HEK293T (cell line): ENCODE measurements around the gene RITA1.

Experiments
- CTCF ChIA-PET: fragments of 350-600 bp; formaldehyde crosslinking; extraction: SDS; loops from one replicate; lab custom pipeline; 2021; ENCODE audit warnings: antibody characterized with exemption, inconsistent platforms; lab: Yijun Ruan, JAX
- POLR2A ChIA-PET: fragments of 350-600 bp; formaldehyde crosslinking; extraction: SDS; loops from one replicate; lab custom pipeline; 2020; ENCODE audit warnings: antibody characterized with exemption, inconsistent platforms; lab: Yijun Ruan, JAX
- DNase-seq: peaks from one replicate; pipeline ENCODE4 v3.0.0; 2012; ENCODE audit warnings: mixed read lengths; ENCODE audit errors: extremely low spot score
- ARNT ChIP-seq: fragments of 450-650 bp; IDR thresholded peaks from 2 replicates; pipeline ENCODE4 v1.6.1; 2017; ENCODE audit warnings: mild to moderate bottlenecking
- BHLHE40 ChIP-seq: fragments of 450-650 bp; IDR thresholded peaks from 2 replicates; pipeline ENCODE4 v1.6.1; 2016; ENCODE audit warnings: mild to moderate bottlenecking, moderate library complexity, borderline replicate concordance
- CTBP1 ChIP-seq: fragments of 450-650 bp; IDR thresholded peaks from 2 replicates; pipeline ENCODE4 v1.6.1; 2016; ENCODE audit warnings: borderline replicate concordance
- ELF4 ChIP-seq: fragments of 450-650 bp; IDR thresholded peaks from 2 replicates; pipeline ENCODE4 v1.6.1; 2017; ENCODE audit warnings: antibody characterized with exemption
- FOXA1 ChIP-seq: fragments of 450-650 bp; IDR thresholded peaks from 2 replicates; pipeline ENCODE4 v1.6.1; 2016; ENCODE audit warnings: mild to moderate bottlenecking
- FOXK2 ChIP-seq: fragments of 450-650 bp; IDR thresholded peaks from 2 replicates; pipeline ENCODE4 v1.6.1; 2016; ENCODE audit warnings: mild to moderate bottlenecking
- FOXM1 ChIP-seq: fragments of 450-650 bp; IDR thresholded peaks from 2 replicates; pipeline ENCODE4 v1.6.1; 2017; ENCODE audit warnings: mild to moderate bottlenecking, borderline replicate concordance
- HDGF ChIP-seq: fragments of 450-650 bp; IDR thresholded peaks from 2 replicates; pipeline ENCODE4 v1.6.1; 2017; ENCODE audit warnings: antibody characterized with exemption, borderline replicate concordance
- L3MBTL2 ChIP-seq: fragments of 450-650 bp; conservative IDR thresholded peaks from 2 replicates; pipeline ENCODE4 v1.6.1; 2016; ENCODE audit warnings: mild to moderate bottlenecking
- LEF1 ChIP-seq: fragments of 450-650 bp; IDR thresholded peaks from 2 replicates; pipeline ENCODE4 v1.6.1; 2017; ENCODE audit warnings: mild to moderate bottlenecking, borderline replicate concordance
- NFRKB ChIP-seq: fragments of 450-650 bp; IDR thresholded peaks from 2 replicates; pipeline ENCODE4 v1.6.1; 2016; ENCODE audit warnings: mild to moderate bottlenecking, moderate library complexity
- SP1 ChIP-seq: fragments of 450-650 bp; IDR thresholded peaks from 2 replicates; pipeline ENCODE4 v1.6.1; 2017
- SUZ12 ChIP-seq: fragments of 450-650 bp; IDR thresholded peaks from 2 replicates; pipeline ENCODE4 v1.6.1; 2016; ENCODE audit warnings: mild to moderate bottlenecking
- TARDBP ChIP-seq: fragments of 450-650 bp; IDR thresholded peaks from 2 replicates; pipeline ENCODE4 v1.6.1; 2016
- ZNF384 ChIP-seq: fragments of 450-650 bp; IDR thresholded peaks from 2 replicates; pipeline ENCODE4 v1.6.1; 2016
- TF ChIP-seq, protein P1 (sequence below): fragments of 450-650 bp; IDR thresholded peaks from 2 replicates; pipeline ENCODE4 v1.6.1; 2016

RITA1 gene

DNA sequence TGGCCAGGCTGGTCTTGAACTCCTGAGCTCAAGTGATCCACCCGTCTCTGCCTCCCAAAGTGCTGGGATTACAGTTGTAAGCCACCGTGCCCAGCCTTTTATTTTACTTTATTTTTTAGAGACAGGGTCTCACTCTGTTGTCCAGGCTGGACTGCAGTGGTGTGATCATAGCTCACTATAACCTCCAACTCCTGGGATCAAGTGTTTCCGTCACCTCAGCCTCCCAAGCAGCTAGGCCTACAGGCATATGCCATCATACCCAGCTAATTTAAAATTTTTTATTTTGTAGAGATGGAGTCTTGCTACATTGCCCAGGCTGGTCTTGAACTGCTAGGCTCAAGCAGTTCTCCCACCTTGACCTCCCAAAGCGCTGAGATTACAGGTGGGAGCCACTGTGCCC, 39.4 kb downstream of the RITA1 start:
- DNase-seq = no peak
- POLR2A ChIA-PET = no interaction called here
- CTCF ChIA-PET = no interaction called here
- TF ChIP-seq LEF1 (no peak), FOXA1 (no peak), ZNF384 (no peak)

DNA sequence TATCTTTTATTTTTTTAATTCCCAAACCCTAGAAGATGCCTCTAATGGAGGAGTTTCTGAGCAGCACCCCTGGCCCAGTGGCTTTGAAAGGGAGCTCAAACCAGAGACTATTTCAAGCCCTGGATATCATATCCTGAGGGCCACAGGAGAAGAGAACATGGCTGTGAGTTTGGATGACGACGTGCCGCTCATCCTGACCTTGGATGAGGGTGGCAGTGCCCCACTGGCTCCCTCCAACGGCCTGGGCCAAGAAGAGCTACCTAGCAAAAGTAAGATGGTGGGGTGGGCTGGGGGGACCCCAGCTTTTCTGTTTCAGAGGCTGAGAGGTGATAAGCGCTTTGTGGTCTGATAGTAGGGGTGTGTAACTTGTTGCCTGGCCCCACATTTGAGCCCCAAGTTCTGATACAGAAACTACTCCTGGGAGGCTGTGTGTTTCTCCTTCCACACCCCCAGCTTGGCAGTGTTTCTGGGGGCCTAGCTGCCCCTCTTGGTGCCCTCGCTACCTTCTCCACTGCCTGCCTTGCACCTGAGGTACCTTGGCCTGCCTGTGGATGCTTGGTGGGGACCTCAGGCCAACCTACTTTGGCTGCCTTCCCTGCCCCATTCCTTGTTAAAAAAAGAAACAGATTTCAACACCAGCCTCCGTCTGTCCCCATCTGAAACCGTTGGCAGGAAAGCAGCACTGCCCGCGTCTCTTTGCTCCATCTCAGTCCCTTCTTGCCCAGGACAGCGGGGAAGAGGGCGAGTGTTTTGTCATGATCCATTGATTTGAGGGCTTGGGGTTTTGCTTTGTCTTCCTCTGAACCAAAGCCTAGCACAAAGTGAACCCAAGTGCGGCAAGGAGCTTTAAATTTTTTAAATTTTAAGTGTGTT, 41.4 kb downstream of the RITA1 start:
- no peak for DNase-seq
- TF ChIP-seq TARDBP (no peak), HDGF (no peak), FOXA1 (no peak), FOXK2 (no peak), NFRKB (no peak), SP1 (no peak), SUZ12 (no peak), L3MBTL2 (no peak), CTBP1 (no peak), ELF4 (no peak), BHLHE40 (no peak), ARNT (no peak), ZNF384 (no peak), LEF1 (no peak), FOXM1 (no peak)
- TF ChIP-seq, protein P1, sequence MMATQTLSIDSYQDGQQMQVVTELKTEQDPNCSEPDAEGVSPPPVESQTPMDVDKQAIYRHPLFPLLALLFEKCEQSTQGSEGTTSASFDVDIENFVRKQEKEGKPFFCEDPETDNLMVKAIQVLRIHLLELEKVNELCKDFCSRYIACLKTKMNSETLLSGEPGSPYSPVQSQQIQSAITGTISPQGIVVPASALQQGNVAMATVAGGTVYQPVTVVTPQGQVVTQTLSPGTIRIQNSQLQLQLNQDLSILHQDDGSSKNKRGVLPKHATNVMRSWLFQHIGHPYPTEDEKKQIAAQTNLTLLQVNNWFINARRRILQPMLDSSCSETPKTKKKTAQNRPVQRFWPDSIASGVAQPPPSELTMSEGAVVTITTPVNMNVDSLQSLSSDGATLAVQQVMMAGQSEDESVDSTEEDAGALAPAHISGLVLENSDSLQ = no peak
- ChIA-PET POLR2A (no interaction called here), CTCF (no interaction called here)

DNA sequence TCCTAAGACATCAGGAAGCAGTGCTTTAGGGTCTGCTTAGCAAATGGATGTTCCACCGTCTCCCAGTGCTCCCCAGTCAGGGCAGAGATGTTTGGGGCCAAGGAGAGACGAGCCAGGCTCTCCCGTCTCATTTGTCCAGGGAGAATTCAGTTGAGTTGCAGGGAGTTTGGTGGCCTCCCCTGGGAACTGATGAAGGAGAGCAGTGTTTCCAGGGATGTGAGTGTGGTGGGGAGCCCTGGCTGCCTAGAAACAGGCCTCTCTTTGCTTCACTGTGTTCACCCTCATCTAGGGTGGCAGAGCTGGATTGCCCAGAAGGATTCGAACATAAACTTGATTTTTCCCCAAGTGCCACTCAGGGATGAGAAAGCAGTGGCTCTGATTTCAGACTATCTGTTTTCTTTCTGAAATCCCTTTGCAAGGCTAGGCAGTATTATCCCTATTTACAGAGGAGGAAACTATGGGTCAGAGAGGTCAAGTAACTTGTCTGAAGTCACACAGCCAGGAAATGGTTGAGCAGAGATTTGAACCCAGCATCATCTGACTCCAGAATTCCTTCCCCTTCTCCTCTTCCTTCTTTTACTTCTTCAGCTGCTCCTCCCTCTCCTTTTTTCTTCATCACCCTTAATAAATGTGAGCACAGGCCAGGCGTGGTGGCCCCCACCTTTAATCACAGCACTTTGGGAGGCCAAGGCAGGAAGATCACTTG, 42.3 kb downstream of the RITA1 start:
- TF ChIP-seq ELF4 = no peak
- TF ChIP-seq SP1 = no peak
- no peak for TF ChIP-seq FOXK2
- TF ChIP-seq ZNF384 = no peak
- no peak for TF ChIP-seq NFRKB
- TF ChIP-seq L3MBTL2 = no peak
- no peak for TF ChIP-seq HDGF
- TF ChIP-seq, protein P1 = no peak
- TF ChIP-seq BHLHE40 = no peak
- no peak for TF ChIP-seq SUZ12
- no peak for TF ChIP-seq LEF1
- TF ChIP-seq FOXM1 = no peak
- TF ChIP-seq ARNT = no peak
- TF ChIP-seq TARDBP = no peak
- no peak for TF ChIP-seq CTBP1
- TF ChIP-seq FOXA1 = no peak
- ChIA-PET CTCF (no interaction called here), POLR2A (no interaction called here)
- no peak for DNase-seq

DNA sequence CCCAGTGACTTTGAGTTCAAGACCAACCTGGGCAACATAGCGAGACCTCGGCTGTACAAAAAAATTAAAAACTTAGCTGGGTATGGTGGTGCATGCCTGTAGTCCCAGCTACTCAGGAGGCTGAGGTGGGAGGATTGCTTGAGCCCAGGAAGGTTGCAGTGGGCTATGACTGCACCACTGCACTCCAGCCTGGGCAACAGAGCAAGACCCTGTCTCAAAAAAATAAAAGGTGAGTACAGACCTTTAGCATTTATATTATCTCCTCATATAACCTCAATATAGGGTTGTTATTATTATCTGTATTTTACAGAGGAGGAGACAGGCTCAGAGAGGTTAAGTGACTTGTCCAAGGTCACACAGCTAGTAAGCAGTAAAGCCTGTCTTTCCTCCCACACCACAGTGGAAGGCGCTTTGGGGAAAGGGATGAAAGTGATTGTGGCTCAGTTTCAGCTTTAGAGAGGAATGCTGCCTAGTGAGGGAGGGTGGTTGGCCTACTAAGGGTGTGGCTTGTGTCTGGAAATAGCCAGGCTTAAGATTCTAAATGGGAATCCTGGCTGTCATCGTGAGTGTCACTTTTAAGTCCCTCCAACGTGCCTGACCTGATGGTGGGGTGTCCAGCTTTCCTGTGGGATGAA, 43.0 kb downstream of the RITA1 start:
- CTCF ChIA-PET = interaction anchor here (0.6 kb wide), 1 partner anchor 144 kb away, joined by 3 read pairs; no protein-coding TSS in a partner anchor
- DNase-seq = no peak
- no peak for TF ChIP-seq ARNT
- TF ChIP-seq FOXK2 = no peak
- TF ChIP-seq, protein P1 = no peak
- no peak for TF ChIP-seq SP1
- no peak for TF ChIP-seq CTBP1
- TF ChIP-seq ZNF384 = no peak
- TF ChIP-seq NFRKB = no peak
- no peak for TF ChIP-seq SUZ12
- TF ChIP-seq FOXM1 = no peak
- no peak for TF ChIP-seq FOXA1
- TF ChIP-seq BHLHE40 = no peak
- no peak for TF ChIP-seq L3MBTL2
- TF ChIP-seq LEF1 = no peak
- POLR2A ChIA-PET = no interaction called here

DNA sequence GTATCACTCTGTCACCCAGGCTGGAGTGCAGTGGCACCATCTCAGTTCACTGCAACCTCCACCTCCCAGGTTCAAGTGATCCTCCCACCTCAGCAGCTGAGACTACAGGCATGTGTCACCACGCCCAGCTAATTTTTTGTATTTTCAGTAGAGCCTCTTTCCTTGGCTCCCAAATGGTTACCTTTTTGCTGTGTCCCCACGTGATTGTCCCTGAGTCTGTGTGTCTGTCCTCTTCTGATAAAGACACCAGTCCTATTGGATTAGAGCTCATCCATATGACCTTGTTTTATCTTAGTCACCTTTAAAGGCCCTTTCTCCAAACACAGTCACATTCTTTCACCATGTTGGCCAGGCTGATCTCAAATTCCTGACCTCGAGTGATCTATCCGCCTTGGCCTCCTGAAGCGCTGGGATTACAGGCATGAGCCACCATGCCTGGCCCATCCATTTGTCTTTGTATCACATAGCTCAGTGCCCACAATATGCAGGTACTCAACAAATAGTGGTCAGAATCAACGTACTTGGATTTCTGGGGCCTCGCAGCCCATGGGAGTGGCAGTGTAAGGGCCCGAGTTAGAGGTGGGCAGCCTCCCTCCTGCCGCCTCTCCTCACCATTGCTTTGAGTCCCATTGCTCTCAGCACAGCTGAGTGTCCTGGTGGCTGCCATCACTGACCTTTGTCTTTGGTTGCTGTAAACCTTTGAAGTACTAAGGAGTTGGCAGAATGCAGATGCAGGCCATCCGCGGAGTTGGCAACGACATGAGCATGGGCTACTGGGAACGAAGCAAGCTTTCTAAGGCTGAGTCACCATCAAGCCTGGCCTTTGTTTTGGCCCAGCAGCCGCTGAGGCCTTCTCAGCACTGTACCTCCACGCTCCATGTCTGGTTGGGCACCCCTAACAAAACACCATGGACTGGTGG, 45.1 kb downstream of the RITA1 start:
- DNase-seq = no peak
- POLR2A ChIA-PET = interaction anchor here (0.9 to 2.2 kb wide), 2 partner anchors 9 to 15 kb away, joined by 3 to 7 read pairs; partner anchors contain the start of gene TPCN1
- CTCF ChIA-PET = no interaction called here

More for the DNA sequence above, 45.1 kb downstream of the RITA1 start:
- TF ChIP-seq, protein P1 = no peak
- TF ChIP-seq LEF1 (no peak), HDGF (no peak), CTBP1 (no peak), SP1 (no peak), FOXA1 (no peak), FOXM1 (no peak), NFRKB (no peak), TARDBP (no peak), BHLHE40 (no peak), L3MBTL2 (no peak), ELF4 (no peak)
